HG03135 (cell line): Measurements from ENCODE around the gene VPS37D.

Source experiments
- ATAC-seq: cut with Tn5 transposase; IDR thresholded peaks from one replicate; pipeline ENCODE4 v1.9.1; 2021; ENCODE audit warnings: mild to moderate bottlenecking, moderate library complexity; ENCODE audit not compliant: unreplicated experiment

VPS37D gene

GRCh38 chr7:73678862-73679261, 11.2 kb downstream of the VPS37D start:
- no peak for ATAC-seq

GRCh38 chr7:73679709-73680108, 12.1 kb downstream of the VPS37D start:
- ATAC-seq: no peak

- no peak for ATAC-seq
Observed at GRCh38 chr7:73680501-73680900, 12.9 kb downstream of the VPS37D start.

- no peak for ATAC-seq
Observed at GRCh38 chr7:73681031-73681430, 13.4 kb downstream of the VPS37D start.

GRCh38 chr7:73682745-73683055, 15.1 kb downstream of the VPS37D start:
- no peak for ATAC-seq

GRCh38 chr7:73683056-73683787, 15.6 kb downstream of the VPS37D start, which contains the start of the genes BUD23 and DNAJC30:
TSS of gene BUD23 (plus strand) at chr7:73683597. CDS start at chr7:73683626, 29 bp downstream.
TSS of gene DNAJC30 (minus strand) at chr7:73683453. CDS start at chr7:73683423, 30 bp downstream.
- peak; percentile 83 for ATAC-seq

GRCh38 chr7:73683788-73684693, 16.4 kb downstream of the VPS37D start:
- peak; percentile 8 for ATAC-seq

- no peak for ATAC-seq
Observed at GRCh38 chr7:73685311-73685710, 17.7 kb downstream of the VPS37D start.

GRCh38 chr7:73688288-73688687, 20.7 kb downstream of the VPS37D start:
- no peak for ATAC-seq

- ATAC-seq: no peak
Observed at GRCh38 chr7:73690646-73691045, 23.0 kb downstream of the VPS37D start.

- no peak for ATAC-seq
Observed at GRCh38 chr7:73696372-73696771, 28.7 kb downstream of the VPS37D start.

GRCh38 chr7:73698410-73698809, 30.8 kb downstream of the VPS37D start:
- ATAC-seq: no peak

- ATAC-seq: no peak
Observed at GRCh38 chr7:73699370-73700068, 31.9 kb downstream of the VPS37D start.

GRCh38 chr7:73700069-73700423, 32.4 kb downstream of the VPS37D start:
- no peak for ATAC-seq

- ATAC-seq: no peak
Observed at GRCh38 chr7:73700581-73701134, 33.0 kb downstream of the VPS37D start.

- ATAC-seq: no peak
Observed at GRCh38 chr7:73701357-73701995, 33.8 kb downstream of the VPS37D start.

GRCh38 chr7:73702226-73702625, 34.6 kb downstream of the VPS37D start:
- no peak for ATAC-seq

- no peak for ATAC-seq
Observed at GRCh38 chr7:73702665-73703064, 35.0 kb downstream of the VPS37D start.

GRCh38 chr7:73703225-73703624, 35.6 kb downstream of the VPS37D start:
- no peak for ATAC-seq

- no peak for ATAC-seq
Observed at GRCh38 chr7:73703757-73704639, 36.4 kb downstream of the VPS37D start.
